BJ (cell line): ENCODE measurements around the gene CAV3. TPM values are rescaled to one million over a fixed set of nuclear protein-coding genes. Genes with fewer than 3 reads are reported as not detected.
A peak's percentile ranks its signal among the peaks of the same experiment; 100 is the strongest.

Experiments
- CTCF ChIA-PET: fragments of 350-600 bp; formaldehyde crosslinking; extraction: SDS; loops from one replicate; lab custom pipeline; 2021; ENCODE audit warnings: antibody characterized with exemption, inconsistent platforms; lab: Yijun Ruan, JAX
- POLR2A ChIA-PET: fragments of 300-600 bp; sonication (Branson Sonifier 250); formaldehyde crosslinking; extraction: SDS; loops from one replicate; lab custom pipeline; 2021; ENCODE audit warnings: antibody characterized with exemption; lab: Charles Lee
- DNase-seq: peaks from one replicate; pipeline ENCODE4 v3.0.0-alpha.2; 2011; ENCODE audit warnings: low read depth
- H3K27me3 ChIP-seq: 2 replicates; pipeline ENCODE4 v1.6.0; 2011; ENCODE audit warnings: low read length; ENCODE audit not compliant: control insufficient read depth, insufficient read depth
- H3K36me3 ChIP-seq: 2 replicates; pipeline ENCODE4 v1.5.1; 2011; ENCODE audit warnings: low read length; ENCODE audit not compliant: control insufficient read depth, insufficient read depth
- H3K4me3 ChIP-seq: 2 replicates; pipeline ENCODE4 v1.5.1; 2011; ENCODE audit warnings: low read depth, mild to moderate bottlenecking, control low read depth, low read length
- polyA plus RNA-seq: library from polyadenylated mRNA; depleted of rRNA; stranded (reverse); fragments of >200 nt; gene quantifications from 2 replicates; pipeline ENCODE4 v1.2.3, GENCODE V29; 2011
- TF ChIP-seq, protein P1 (sequence below): IDR thresholded peaks from 2 replicates; pipeline ENCODE4 v1.5.1; 2011; ENCODE audit warnings: low read depth, mild to moderate bottlenecking, control low read depth, inconsistent platforms, low read length, moderate library complexity; ENCODE audit not compliant: insufficient read depth

The CAV3 gene
- polyA plus RNA-seq, 1 experiment: 0.05 TPM

DNA sequence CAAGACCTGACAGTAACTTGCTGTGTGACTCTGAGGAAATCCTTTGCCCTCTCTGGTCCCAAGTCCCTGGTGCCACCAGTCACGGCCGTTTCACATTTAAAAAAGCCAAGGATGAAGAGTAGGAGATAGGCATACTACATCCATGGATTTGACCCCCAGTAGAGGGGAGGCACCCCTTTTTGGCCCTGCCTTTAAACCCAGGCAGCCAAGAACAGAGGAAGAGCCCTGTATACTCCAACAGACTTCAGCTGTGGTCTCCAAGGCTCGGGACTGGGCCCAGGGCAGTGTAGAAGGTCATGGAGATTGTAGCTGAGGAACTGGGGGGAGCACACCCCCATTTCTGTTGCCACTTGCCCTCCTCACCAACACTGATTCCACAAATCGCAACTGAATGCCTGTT, 3.7 kb downstream of the CAV3 start:
- TF ChIP-seq, protein P1, sequence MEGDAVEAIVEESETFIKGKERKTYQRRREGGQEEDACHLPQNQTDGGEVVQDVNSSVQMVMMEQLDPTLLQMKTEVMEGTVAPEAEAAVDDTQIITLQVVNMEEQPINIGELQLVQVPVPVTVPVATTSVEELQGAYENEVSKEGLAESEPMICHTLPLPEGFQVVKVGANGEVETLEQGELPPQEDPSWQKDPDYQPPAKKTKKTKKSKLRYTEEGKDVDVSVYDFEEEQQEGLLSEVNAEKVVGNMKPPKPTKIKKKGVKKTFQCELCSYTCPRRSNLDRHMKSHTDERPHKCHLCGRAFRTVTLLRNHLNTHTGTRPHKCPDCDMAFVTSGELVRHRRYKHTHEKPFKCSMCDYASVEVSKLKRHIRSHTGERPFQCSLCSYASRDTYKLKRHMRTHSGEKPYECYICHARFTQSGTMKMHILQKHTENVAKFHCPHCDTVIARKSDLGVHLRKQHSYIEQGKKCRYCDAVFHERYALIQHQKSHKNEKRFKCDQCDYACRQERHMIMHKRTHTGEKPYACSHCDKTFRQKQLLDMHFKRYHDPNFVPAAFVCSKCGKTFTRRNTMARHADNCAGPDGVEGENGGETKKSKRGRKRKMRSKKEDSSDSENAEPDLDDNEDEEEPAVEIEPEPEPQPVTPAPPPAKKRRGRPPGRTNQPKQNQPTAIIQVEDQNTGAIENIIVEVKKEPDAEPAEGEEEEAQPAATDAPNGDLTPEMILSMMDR: no peak
- POLR2A ChIA-PET: no interaction called here
- CTCF ChIA-PET: no interaction called here

DNA sequence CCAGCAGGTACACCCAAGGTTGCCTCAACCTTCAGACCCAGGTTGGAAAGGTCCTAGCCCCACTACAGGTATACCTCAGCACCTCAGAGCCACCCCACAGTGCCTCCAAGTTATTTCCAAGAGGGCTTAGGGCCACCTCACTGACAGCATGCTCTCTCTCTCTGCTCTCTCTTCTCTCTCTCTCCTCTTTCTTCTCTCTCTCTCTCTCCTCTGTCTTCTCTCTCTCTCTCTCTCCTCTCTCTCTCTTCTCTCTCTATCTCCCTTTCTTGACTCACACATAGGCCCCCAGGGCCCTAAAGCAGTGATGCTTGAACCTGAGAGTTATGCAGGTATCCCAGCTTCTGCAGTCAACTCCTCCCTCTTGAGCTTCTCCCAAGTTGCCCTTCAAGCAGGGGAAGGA, 4.2 kb downstream of the CAV3 start:
- TF ChIP-seq, protein P1: no peak
- no peak for DNase-seq
- ChIA-PET POLR2A (no interaction called here), CTCF (no interaction called here)
- H3K4me3 ChIP-seq: no peak overlapping the region
- H3K36me3 ChIP-seq: no peaks in the 10 kb centered on the region
- H3K27me3 ChIP-seq: no peaks in the 10 kb centered on the region

More for the DNA sequence above, 3.7 kb downstream of the CAV3 start:
- H3K27me3 ChIP-seq: no peaks in the 10 kb centered on the region
- no peaks in the 10 kb centered on the region for H3K36me3 ChIP-seq
- H3K4me3 ChIP-seq: no peak overlapping the region
- no peak for DNase-seq

DNA sequence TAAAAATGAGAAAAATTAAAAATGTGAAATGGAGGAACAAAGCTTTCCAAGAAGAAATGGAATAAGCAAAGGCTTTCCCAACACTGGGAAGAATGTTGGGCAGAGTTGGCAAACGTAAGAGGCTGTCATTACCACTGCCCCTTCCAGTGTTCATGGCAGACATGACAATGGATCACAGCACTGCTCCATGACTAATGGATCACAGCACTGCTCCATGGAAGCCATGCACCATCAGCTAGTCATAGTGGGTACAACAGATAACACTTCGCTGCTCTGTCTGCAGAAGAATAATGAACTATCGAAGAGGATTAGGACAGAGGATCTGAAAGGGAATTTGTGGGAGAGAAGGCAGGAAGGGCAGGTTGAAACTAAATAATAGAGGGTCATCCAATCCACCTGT, 5.0 kb downstream of the CAV3 start:
- Histone ChIP-seq H3K27me3 (no peaks in the 10 kb centered on the region), H3K4me3 (no peak overlapping the region), H3K36me3 (no peaks in the 10 kb centered on the region)
- TF ChIP-seq, protein P1: no peak
- DNase-seq: no peak
- POLR2A ChIA-PET: no interaction called here
- CTCF ChIA-PET: interaction anchor here (1.4 to 4.7 kb wide), 2 partner anchors 9 to 17 kb away, joined by 4 to 19 read pairs; no protein-coding TSS in a partner anchor

DNA sequence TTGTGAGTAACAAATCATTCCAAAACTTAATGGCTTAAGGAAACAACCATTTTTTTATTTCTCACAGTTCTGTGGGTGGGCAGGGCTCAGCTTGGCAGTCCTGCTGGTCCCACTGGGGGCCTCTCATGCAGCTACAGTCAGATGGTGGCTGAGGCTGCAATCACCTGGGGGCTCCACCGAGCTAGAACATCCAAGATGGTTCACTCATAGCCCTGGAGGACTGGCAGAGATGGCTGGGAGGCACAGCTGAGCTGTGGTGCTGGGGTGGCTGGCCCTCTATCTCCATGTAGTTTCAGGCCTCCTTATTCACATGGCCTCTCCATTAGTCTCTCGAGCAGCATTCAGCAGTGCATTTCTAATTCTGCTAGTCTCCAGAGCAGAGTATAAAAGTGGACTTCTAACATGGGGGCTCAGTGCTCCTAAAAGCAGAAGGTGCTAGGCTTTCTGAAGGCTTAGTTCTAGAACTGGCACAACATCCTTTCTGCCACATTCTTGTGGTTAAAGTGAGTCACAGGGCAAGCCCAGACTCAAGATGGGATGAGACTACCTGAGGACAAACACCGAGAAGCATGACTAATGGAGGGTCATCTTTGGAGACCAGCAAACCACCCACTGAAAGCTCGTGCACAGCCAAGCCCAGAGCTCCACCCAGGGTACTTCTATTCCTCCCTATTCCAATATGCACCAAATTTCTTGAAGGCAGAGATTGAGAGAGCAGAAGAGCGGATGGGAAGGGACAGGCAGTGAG, 6.3 kb downstream of the CAV3 start:
- ChIA-PET CTCF (interaction anchor here (1.0 to 4.7 kb wide), 3 partner anchors 10 to 76 kb away, joined by 3 to 19 read pairs (median 8); no protein-coding TSS in a partner anchor), POLR2A (interaction anchor here (0.6 to 0.8 kb wide), 3 partner anchors 26 to 29 kb away, joined by 3 to 4 read pairs (median 3); no protein-coding TSS in a partner anchor)
- H3K4me3 ChIP-seq: no peak overlapping the region
- no peaks in the 10 kb centered on the region for H3K27me3 ChIP-seq
- TF ChIP-seq, protein P1: no peak
- no peaks in the 10 kb centered on the region for H3K36me3 ChIP-seq
- DNase-seq: peak; percentile 35

DNA sequence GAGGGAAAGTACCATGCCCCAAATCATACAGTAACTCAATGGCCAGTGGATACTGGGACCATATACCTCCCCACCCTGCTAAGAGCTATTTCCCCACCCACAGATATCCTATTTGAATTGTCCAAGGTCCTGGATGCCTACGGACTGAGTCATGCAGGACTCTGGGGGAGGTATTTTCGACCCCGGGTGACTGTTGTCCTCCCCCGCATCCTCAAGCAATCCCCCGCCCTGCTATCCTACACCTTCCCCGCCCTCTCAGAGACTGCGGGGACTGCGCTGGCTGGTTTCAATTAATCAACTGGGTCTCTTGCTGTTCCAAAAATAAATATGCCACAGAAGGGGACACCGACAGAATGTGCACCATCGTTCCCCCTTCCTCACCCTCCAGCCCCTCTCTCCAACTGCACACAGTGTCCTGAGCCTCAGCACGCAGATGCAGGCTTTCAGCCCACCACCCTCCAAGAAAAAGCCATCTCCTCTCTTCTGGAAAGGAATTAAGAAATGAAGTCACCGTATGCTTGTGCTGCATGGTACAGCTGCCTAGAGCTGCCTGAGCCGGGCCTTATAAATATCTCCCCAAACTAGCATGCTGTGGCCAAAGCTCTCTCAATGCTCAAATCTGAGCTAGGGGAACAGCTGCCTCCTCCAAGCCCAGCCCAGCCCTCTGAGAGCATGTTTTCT, 8.1 kb downstream of the CAV3 start:
- peak overlapping the region; percentile 7; the same call in 1 of the 2 replicates for H3K4me3 ChIP-seq
- H3K36me3 ChIP-seq: no peaks in the 10 kb centered on the region
- CTCF ChIA-PET: interaction anchor here (1.7 to 4.7 kb wide), 3 partner anchors 12 to 78 kb away, joined by 8 to 19 read pairs (median 8); no protein-coding TSS in a partner anchor
- TF ChIP-seq, protein P1: no peak
- peak; percentile 62 for DNase-seq
- H3K27me3 ChIP-seq: no peaks in the 10 kb centered on the region
- POLR2A ChIA-PET: no interaction called here
